BE2C (cell line): Measurements from ENCODE around the gene ADGB.

Experiments used
- DNase-seq: peaks from one replicate; pipeline ENCODE4 v3.0.0-alpha.2; 2020
- H3K27me3 ChIP-seq: fragments of 250-450 bp; sonication (Bioruptor Pico); 2 replicates; pipeline ENCODE4 v1.5.1; 2020; ENCODE audit warnings: mild to moderate bottlenecking
- H3K36me3 ChIP-seq: fragments of 250-450 bp; sonication (Bioruptor Pico); 2 replicates; pipeline ENCODE4 v1.5.1; 2020; ENCODE audit warnings: mild to moderate bottlenecking
- H3K4me1 ChIP-seq: fragments of 250-450 bp; sonication (Bioruptor Pico); 2 replicates; pipeline ENCODE4 v1.5.1; 2020
- H3K4me3 ChIP-seq: 2 replicates; pipeline ENCODE4 v1.5.1; 2011; ENCODE audit warnings: low read depth, low read length
- H3K9me3 ChIP-seq: fragments of 250-450 bp; sonication (Bioruptor Pico); 2 replicates; pipeline ENCODE4 v1.5.1; 2020
- CTCF ChIP-seq: IDR thresholded peaks from 2 replicates; pipeline ENCODE4 v1.5.1; 2012; ENCODE audit warnings: mild to moderate bottlenecking, low read depth, low read length

The ADGB gene

GRCh38 chr6:146636481-146636880, 37.7 kb downstream of the ADGB start:
- H3K36me3 ChIP-seq = no peaks in the 10 kb centered on the region
- H3K4me3 ChIP-seq = no peak overlapping the region
- H3K4me1 ChIP-seq = no peaks in the 10 kb centered on the region
- no peaks in the 10 kb centered on the region for H3K9me3 ChIP-seq
- 0 out of 2 replicates have a peak, but pooled peaks cover under 1% of the 10 kb centered on the region for H3K27me3 ChIP-seq
- TF ChIP-seq CTCF = no peak
- no peak for DNase-seq

GRCh38 chr6:146642921-146643320, 44.1 kb downstream of the ADGB start:
- DNase-seq = no peak
- no peaks in the 10 kb centered on the region for H3K9me3 ChIP-seq
- H3K4me3 ChIP-seq = no peak overlapping the region
- no peaks in the 10 kb centered on the region for H3K36me3 ChIP-seq
- no peaks in the 10 kb centered on the region for H3K27me3 ChIP-seq
- no peak for TF ChIP-seq CTCF
- H3K4me1 ChIP-seq = no peaks in the 10 kb centered on the region

DNA sequence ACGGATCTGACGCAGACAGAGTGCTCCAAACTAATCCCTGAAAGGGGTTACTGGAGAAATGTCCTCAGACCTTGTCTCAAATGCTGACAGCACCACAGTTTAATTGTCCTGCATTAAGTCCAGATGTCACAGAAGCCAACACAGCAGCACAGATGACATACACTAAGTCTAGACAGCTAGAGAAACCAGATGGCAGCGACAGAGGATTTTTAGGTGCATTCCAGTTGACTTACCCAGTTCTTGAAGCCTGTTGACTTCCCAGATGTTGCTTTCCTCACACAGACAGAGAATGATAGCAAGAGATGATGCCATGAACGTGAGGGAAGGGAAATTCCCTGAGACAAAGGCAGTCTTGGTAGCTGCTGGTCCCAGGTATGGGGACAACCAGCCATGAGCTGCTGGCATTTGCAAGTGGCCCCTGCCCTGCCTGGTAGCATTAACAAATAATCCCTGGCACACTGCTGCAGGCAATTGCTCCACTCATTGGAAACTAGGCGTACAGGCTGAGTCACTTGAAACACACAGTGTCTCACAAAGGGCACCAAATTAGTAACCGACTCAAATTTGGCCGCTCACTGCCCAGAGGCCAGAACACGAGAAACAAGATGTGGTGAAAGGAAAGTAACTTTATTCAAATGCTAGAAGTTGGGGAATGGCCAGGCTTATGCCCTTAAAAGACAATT, 52.2 kb downstream of the ADGB start:
- Histone ChIP-seq H3K4me1 (peaks cover 6% of the 10 kb centered on the region), H3K27me3 (no peaks in the 10 kb centered on the region), H3K9me3 (no peaks in the 10 kb centered on the region), H3K36me3 (no peaks in the 10 kb centered on the region), H3K4me3 (peak overlapping the region; percentile 25)
- peak; percentile 33 for DNase-seq
- TF ChIP-seq CTCF = no peak

DNA sequence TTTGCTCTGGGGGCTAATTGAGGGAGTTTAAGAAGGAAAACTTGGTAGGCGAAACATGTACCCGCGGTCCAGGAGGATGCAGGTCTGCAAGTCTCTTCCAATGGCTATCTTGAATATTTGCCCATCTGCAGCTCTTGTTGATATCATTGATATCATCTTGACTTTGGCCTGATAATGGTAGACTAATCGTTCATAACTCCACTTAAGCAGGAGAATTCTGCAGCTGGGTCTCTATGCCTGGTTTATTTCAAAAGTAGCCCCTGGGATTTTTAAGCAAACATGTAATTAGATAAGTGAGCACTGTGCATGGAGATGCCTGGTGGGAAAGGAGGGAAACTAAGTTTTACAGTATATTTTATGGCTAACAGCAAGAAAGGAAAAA, 52.7 kb downstream of the ADGB start:
- Histone ChIP-seq H3K27me3 (no peaks in the 10 kb centered on the region), H3K4me3 (peak overlapping the region; percentile 25), H3K9me3 (no peaks in the 10 kb centered on the region), H3K36me3 (no peaks in the 10 kb centered on the region), H3K4me1 (peaks cover 6% of the 10 kb centered on the region)
- no peak for TF ChIP-seq CTCF
- no peak for DNase-seq

GRCh38 chr6:146657432-146657831, 58.7 kb downstream of the ADGB start:
- no peaks in the 10 kb centered on the region for H3K9me3 ChIP-seq
- no peaks in the 10 kb centered on the region for H3K4me1 ChIP-seq
- no peak overlapping the region for H3K4me3 ChIP-seq
- no peaks in the 10 kb centered on the region; the same call in 1 of the 2 replicates for H3K27me3 ChIP-seq
- TF ChIP-seq CTCF = no peak
- no peaks in the 10 kb centered on the region for H3K36me3 ChIP-seq
- no peak for DNase-seq

DNA sequence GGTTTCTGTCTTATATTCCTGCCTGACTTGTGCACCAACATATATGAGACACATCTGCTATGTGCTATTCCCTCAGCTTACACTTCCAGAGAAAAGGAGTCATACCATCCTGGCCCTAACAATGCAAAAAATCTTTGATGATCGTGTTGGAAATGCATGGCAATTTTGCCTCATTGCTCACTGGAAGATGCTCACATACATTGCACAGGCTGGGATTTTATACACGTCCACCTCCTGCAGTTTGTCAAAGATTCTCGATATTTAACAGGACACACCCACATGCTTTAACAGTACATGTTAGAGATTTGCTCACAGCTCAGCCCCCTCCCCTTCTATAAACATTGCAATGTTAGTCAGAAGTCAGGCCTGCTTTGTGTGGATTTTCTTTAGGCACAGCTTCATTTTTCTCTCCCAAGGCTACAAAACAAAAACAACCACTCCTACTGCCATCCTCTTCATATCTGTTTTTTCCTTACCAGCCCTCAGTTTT, 66.1 kb downstream of the ADGB start:
- no peak for DNase-seq

More for the DNA sequence above, 66.1 kb downstream of the ADGB start:
- no peaks in the 10 kb centered on the region for H3K9me3 ChIP-seq
- no peaks in the 10 kb centered on the region for H3K27me3 ChIP-seq
- no peaks in the 10 kb centered on the region for H3K4me1 ChIP-seq
- TF ChIP-seq CTCF = no peak
- no peak overlapping the region for H3K4me3 ChIP-seq
- no peaks in the 10 kb centered on the region for H3K36me3 ChIP-seq
